Trophoblast cell (in vitro differentiated cells and primary cell): Measurements from ENCODE around the gene DROSHA.
"Not testable (repeated sequence)": the region's sequence is repeated elsewhere in the genome, so short reads cannot be mapped to it uniquely, and the experiment has no call there.

ENCODE experiments used
- DNase-seq, 2 donors: peaks; one replicate each; pipeline ENCODE4 v3.0.0-alpha.2; 2016
- H2AFZ ChIP-seq: 2 replicates; pipeline ENCODE4 v1.6.1; 2013; ENCODE audit warnings: low read length, moderate library complexity, mild to moderate bottlenecking; ENCODE audit not compliant: insufficient read depth, poor library complexity
- H2AK5ac ChIP-seq: 2 replicates; pipeline ENCODE4 v1.6.1; 2013; ENCODE audit warnings: mild to moderate bottlenecking, low read length
- H2BK120ac ChIP-seq: 2 replicates; pipeline ENCODE4 v1.6.1; 2013; ENCODE audit warnings: low read length, mild to moderate bottlenecking, moderate library complexity; ENCODE audit not compliant: insufficient read depth, poor library complexity
- H2BK12ac ChIP-seq: 2 replicates; pipeline ENCODE4 v1.6.1; 2013; ENCODE audit warnings: mild to moderate bottlenecking, low read length, moderate library complexity
- H2BK5ac ChIP-seq: 2 replicates; pipeline ENCODE4 v1.6.1; 2013; ENCODE audit warnings: low read length, low read depth, moderate library complexity, mild to moderate bottlenecking; ENCODE audit not compliant: poor library complexity
- H3K14ac ChIP-seq: 2 replicates; pipeline ENCODE4 v1.6.1; 2013; ENCODE audit warnings: mild to moderate bottlenecking, low read length
- H3K18ac ChIP-seq: 2 replicates; pipeline ENCODE4 v1.6.1; 2013; ENCODE audit warnings: mild to moderate bottlenecking, low read length
- H3K23ac ChIP-seq: 2 replicates; pipeline ENCODE4 v1.6.1; 2013; ENCODE audit warnings: low read length
- H3K27ac ChIP-seq: 2 replicates; pipeline ENCODE4 v1.5.1; 2013; ENCODE audit warnings: low read depth, mild to moderate bottlenecking, inconsistent platforms, low read length, moderate library complexity
- H3K27me3 ChIP-seq: 2 replicates; pipeline ENCODE4 v1.6.1; 2013; ENCODE audit warnings: inconsistent platforms, mild to moderate bottlenecking, low read length, moderate library complexity; ENCODE audit not compliant: insufficient read depth
- H3K36me3 ChIP-seq, 2 experiments: 1 replicate in 1 of 2; 2 replicates in 1 of 2; pipeline ENCODE4 v1.6.1; 2013; ENCODE audit warnings: low read length in 2 of 2, mild to moderate bottlenecking in 2 of 2, moderate library complexity in 1 of 2; ENCODE audit not compliant: insufficient read depth in 2 of 2, control insufficient read depth in 1 of 2
- H3K4ac ChIP-seq: 2 replicates; pipeline ENCODE4 v1.6.1; 2013; ENCODE audit warnings: low read depth, mild to moderate bottlenecking, low read length, moderate library complexity
- H3K4me1 ChIP-seq, 2 experiments: 1 replicate in 1 of 2; 2 replicates in 1 of 2; pipeline ENCODE4 v1.6.1; 2013; ENCODE audit warnings: low read length in 2 of 2, mild to moderate bottlenecking in 2 of 2, moderate library complexity in 1 of 2; ENCODE audit not compliant: insufficient read depth in 2 of 2, control insufficient read depth in 1 of 2
- H3K4me2 ChIP-seq: 2 replicates; pipeline ENCODE4 v1.6.1; 2013; ENCODE audit warnings: inconsistent platforms, mild to moderate bottlenecking, low read length, moderate library complexity
- H3K4me3 ChIP-seq: 2 replicates; pipeline ENCODE4 v1.5.1; 2013; ENCODE audit warnings: mild to moderate bottlenecking, low read depth, low read length, inconsistent platforms
- H3K79me1 ChIP-seq: one replicate; pipeline ENCODE4 v1.6.1; 2013; ENCODE audit warnings: low read length
- H3K79me2 ChIP-seq: 2 replicates; pipeline ENCODE4 v1.6.1; 2013; ENCODE audit warnings: low read length, mild to moderate bottlenecking; ENCODE audit not compliant: control insufficient read depth, insufficient read depth, poor library complexity
- H3K9ac ChIP-seq: 2 replicates; pipeline ENCODE4 v1.6.1; 2013; ENCODE audit warnings: mild to moderate bottlenecking, low read length
- H3K9me3 ChIP-seq: 2 replicates; pipeline ENCODE4 v1.6.1; 2013; ENCODE audit warnings: low read depth, mild to moderate bottlenecking, control low read depth, inconsistent platforms, low read length; ENCODE audit not compliant: insufficient read depth
- H4K12ac ChIP-seq: 2 replicates; pipeline ENCODE4 v1.6.1; 2013; ENCODE audit warnings: low read depth, mild to moderate bottlenecking, low read length, moderate library complexity
- H4K8ac ChIP-seq: 2 replicates; pipeline ENCODE4 v1.6.1; 2013; ENCODE audit warnings: low read depth, mild to moderate bottlenecking, low read length, moderate library complexity
- H4K91ac ChIP-seq: one replicate; pipeline ENCODE4 v1.6.1; 2013; ENCODE audit warnings: low read depth, mild to moderate bottlenecking, low read length, moderate library complexity
- WGBS: extraction: QIAGEN DNeasy Blood & Tissue Kit; methylation state at CpG from one replicate; pipeline ENCODE4 v1.1.7; 2013; ENCODE audit warnings: missing lambda C conversion rate; ENCODE audit not compliant: insufficient read length, insufficient coverage; ENCODE audit errors: extremely low coverage; 5-methylcytosine and 5-hydroxymethylcytosine counted together

The DROSHA gene

GRCh38 chr5:31362529-31362900, 169.4 kb downstream of the DROSHA start:
- Histone ChIP-seq H3K9me3 (peaks cover 4% of the 10 kb centered on the region), H2AFZ (no peak overlapping the region)

DNA sequence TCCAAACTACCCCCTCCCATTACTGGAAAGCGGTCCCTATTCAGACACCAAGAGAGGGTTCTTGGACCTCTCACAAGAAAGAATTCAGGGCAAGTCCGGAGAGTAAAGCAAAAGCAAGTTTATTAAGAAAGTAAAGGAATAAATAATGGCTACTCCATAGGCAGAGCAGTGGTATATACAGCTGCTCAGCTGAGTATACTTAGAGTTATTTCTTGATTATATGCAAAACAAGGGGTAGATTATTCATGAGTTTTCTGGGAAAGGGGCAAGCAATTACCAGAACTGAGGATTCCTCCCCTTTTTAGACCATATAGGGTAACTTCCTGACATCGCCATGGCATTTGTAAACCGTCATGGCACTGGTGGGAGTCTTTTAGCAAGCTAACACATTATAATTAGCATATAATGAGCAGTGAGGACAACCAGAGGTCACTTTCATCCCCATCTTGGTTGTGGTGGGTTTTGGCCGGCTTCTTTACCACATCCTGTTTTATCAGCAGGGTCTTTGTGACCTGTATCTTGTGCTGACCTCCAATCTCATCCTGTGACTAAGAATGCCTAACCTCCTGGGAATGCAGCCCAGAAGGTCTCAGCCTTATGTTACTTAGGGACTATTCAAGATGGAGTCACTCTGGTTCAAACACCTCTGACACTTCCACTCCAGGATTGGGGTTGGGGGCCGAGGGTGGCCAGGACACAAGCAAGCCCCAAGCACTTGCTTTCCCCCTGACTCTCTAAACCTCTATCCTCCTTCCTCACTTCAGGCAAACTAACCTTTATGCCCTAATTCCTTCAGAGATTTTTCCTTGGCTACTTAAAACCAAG, 170.0 kb downstream of the DROSHA start:
- no CpG with 5 or more reads among the region's 6 CpGs for whole genome bisulfite sequencing
- H4K91ac ChIP-seq, H3K4me1 ChIP-seq, H3K27ac ChIP-seq, H2BK120ac ChIP-seq, H4K8ac ChIP-seq, H2AK5ac ChIP-seq, H4K12ac ChIP-seq, H3K36me3 ChIP-seq, H3K23ac ChIP-seq, H2BK5ac ChIP-seq, H3K4me3 ChIP-seq, H3K4ac ChIP-seq, H2BK12ac ChIP-seq, H3K9me3 ChIP-seq, H3K9ac ChIP-seq, H3K27me3 ChIP-seq, H3K4me2 ChIP-seq, H2AFZ ChIP-seq, H3K79me1 ChIP-seq, H3K79me2 ChIP-seq, H3K18ac ChIP-seq, H3K14ac ChIP-seq: not testable (repeated sequence)
- DNase-seq: peak in 1 of 2 donors; percentile 42

More at GRCh38 chr5:31362529-31362900, 169.4 kb downstream of the DROSHA start:
- Histone ChIP-seq H2BK12ac (no peak overlapping the region), H3K27ac (no peak overlapping the region), H3K4ac (no peak overlapping the region), H3K79me2 (no peaks in the 10 kb centered on the region), H3K18ac (no peak overlapping the region), H3K23ac (no peak overlapping the region), H3K4me1 (no peaks in the 10 kb centered on the region), H4K12ac (no peak overlapping the region), H4K91ac (no peak overlapping the region), H2BK5ac (no peak overlapping the region), H3K27me3 (no peaks in the 10 kb centered on the region), H2AK5ac (no peak overlapping the region), H3K4me2 (no peak overlapping the region), H2BK120ac (no peak overlapping the region), H4K8ac (no peak overlapping the region), H3K79me1 (no peaks in the 10 kb centered on the region), H3K14ac (no peak overlapping the region), H3K36me3 (no peaks in the 10 kb centered on the region), H3K9ac (no peak overlapping the region), H3K4me3 (no peak overlapping the region)
- peak; percentile 56 to 95 for DNase-seq
- WGBS: no CpG with 5 or more reads among the region's 1 CpG

GRCh38 chr5:31361234-31361633, 170.7 kb downstream of the DROSHA start:
- WGBS: no CpG with 5 or more reads among the region's 1 CpG
- no peaks in the 10 kb centered on the region for H3K27me3 ChIP-seq

GRCh38 chr5:31359839-31360238, 172.1 kb downstream of the DROSHA start:
- H3K4ac ChIP-seq: no peak overlapping the region
- H3K79me2 ChIP-seq: no peaks in the 10 kb centered on the region
- H3K4me2 ChIP-seq: no peak overlapping the region
- H3K36me3 ChIP-seq: no peaks in the 10 kb centered on the region
- H2AFZ ChIP-seq: no peak overlapping the region
- H4K91ac ChIP-seq: no peak overlapping the region
- no peak overlapping the region for H2BK120ac ChIP-seq
- H3K4me1 ChIP-seq: no peaks in the 10 kb centered on the region
- peak in 1 of 2 donors; percentile 26 for DNase-seq
- H3K23ac ChIP-seq: no peak overlapping the region
- H3K14ac ChIP-seq: no peak overlapping the region
- no CpG with 5 or more reads among the region's 3 CpGs for WGBS
- H3K9ac ChIP-seq: no peak overlapping the region
- no peak overlapping the region for H3K4me3 ChIP-seq
- H3K27ac ChIP-seq: no peak overlapping the region
- no peaks in the 10 kb centered on the region for H3K79me1 ChIP-seq
- no peaks in the 10 kb centered on the region for H3K27me3 ChIP-seq
- H3K9me3 ChIP-seq: peaks cover 4% of the 10 kb centered on the region
- no peak overlapping the region for H2AK5ac ChIP-seq
- H4K8ac ChIP-seq: no peak overlapping the region
- H2BK5ac ChIP-seq: no peak overlapping the region
- no peak overlapping the region for H2BK12ac ChIP-seq
- H4K12ac ChIP-seq: no peak overlapping the region
- no peak overlapping the region for H3K18ac ChIP-seq

More at GRCh38 chr5:31361234-31361633, 170.7 kb downstream of the DROSHA start:
- Histone ChIP-seq H3K9ac (no peak overlapping the region), H4K12ac (no peak overlapping the region), H3K18ac (no peak overlapping the region), H4K8ac (no peak overlapping the region), H3K14ac (no peak overlapping the region), H3K23ac (no peak overlapping the region), H3K4me2 (no peak overlapping the region), H3K27ac (no peak overlapping the region), H3K36me3 (no peaks in the 10 kb centered on the region), H2AK5ac (no peak overlapping the region), H3K9me3 (peaks cover 4% of the 10 kb centered on the region), H2AFZ (no peak overlapping the region), H2BK5ac (no peak overlapping the region), H3K79me1 (no peaks in the 10 kb centered on the region), H4K91ac (no peak overlapping the region), H3K4ac (no peak overlapping the region), H2BK120ac (no peak overlapping the region), H3K79me2 (no peaks in the 10 kb centered on the region), H3K4me3 (no peak overlapping the region), H2BK12ac (no peak overlapping the region), H3K4me1 (no peaks in the 10 kb centered on the region)
- peak in 1 of 2 donors; percentile 19 for DNase-seq
